ENCODE results near the gene PRKCZ. TPM values are rescaled to one million over a fixed set of nuclear protein-coding genes. Genes with fewer than 3 reads are reported as not detected.
A peak's percentile ranks its signal among the peaks of the same experiment; 100 is the strongest.

The PRKCZ gene
- total RNA-seq, 2 donors from 2014 or later, result 12.3 to 16.8 TPM

DNA sequence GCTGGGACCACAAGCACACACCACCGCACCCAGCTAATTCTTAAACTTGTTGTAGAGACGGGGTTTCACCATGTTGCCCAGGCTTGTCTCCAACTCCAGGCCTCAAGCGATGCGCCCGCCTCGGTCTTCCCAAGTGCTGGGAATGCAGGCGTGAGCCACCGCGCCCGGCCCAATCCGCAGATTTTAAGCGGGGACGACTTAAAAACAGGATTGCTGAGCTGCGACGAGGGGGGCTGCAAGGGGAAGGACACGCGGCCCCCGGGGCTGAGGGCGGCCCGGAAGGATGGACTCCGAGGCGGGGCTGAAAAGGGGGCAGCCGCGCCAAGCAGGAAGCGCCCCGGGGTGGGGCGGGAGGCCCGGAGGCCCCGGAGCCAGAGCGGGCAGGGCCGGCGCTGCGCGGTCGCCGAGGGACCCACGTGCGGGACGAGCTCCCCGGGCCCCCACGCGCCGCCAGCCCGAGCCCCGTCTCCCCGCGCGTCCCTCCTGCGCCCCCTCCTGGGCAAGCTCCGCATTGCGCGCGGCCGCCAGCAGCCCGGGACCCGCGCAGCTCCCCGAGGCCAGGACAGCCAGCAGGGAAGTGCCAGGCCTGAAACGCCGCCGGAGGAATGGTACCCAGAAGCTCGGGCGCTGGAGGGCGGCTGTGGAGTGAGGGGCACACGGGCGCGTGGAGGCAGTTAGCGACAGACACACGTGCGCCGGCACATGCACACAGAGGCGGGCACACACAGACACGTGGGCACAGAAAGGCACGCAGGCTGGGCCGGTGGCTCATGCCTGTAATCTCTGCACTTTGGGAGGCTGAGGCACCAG lies 5.5 kb upstream of the PRKCZ start:
- Mint-ChIP-seq H3K27me3 (ENCODE audit: low read depth) (peaks cover 15% of the 10 kb centered on the region), H3K4me3 (peak overlapping the region; percentile 23 to 48), H3K4me1 (ENCODE audit: low read depth) (peaks cover 29% of the 10 kb centered on the region), H3K27ac (no peak overlapping the region), H3K9me3 (no peaks in the 10 kb centered on the region), H3K36me3 (ENCODE audit: insufficient read depth in 2 of 2) (no peaks in the 10 kb centered on the region)
- DNase-seq, result peak; percentile 83 to 90
- ATAC-seq (replicated peaks in 1 of 2), result peak; percentile 73 to 77

- Mint-ChIP-seq H3K27me3 (ENCODE audit: low read depth) (peaks cover 15% of the 10 kb centered on the region), H3K4me3 (peak overlapping the region; percentile 4 to 48)
- ATAC-seq (replicated peaks in 1 of 2), result no peak
Measured at GRCh38 chr1:2045468-2046173, 4.6 kb upstream of the PRKCZ start.

DNA sequence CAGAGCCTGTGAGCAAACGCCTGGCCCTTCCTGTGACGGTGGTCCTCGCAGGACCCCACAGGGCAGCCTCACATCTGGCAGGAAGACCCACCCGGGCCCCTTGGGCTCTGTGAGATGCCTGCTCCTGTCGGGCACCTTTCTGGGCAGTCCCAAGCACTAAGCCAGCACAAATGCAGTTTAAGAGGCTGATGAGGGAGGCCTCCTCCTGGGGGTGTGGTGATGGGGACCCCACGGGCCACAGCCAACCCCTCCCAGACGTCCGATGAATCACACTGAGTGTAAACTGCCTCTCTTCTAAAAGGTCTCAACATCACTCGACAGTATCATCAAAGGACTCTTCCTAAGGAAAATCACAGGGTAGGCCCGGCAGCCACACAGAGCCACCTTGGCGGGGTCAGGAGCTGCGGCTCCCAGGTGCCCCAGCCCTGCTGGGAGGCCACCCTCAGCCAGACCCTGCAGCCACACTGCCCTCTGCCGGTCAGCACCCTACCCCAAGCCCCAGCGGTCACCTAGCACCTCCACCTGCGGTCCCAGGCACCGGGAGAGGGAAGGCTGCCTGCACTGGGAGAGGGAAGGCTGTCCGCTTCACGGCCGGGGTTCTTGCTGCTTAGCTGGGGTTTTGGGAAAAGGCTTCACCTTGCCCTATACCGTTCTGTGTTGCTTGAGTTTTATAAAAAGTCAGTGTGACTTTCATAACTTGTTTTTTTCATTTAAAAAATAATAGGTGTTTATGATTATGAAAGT lies 3.9 kb upstream of the PRKCZ start:
- H3K4me3 Mint-ChIP-seq, result no peak overlapping the region
- H3K27me3 Mint-ChIP-seq (ENCODE audit: low read depth), result peaks cover 15% of the 10 kb centered on the region
- no peak overlapping the region for H3K27ac Mint-ChIP-seq
- peak; percentile 72 to 83 for DNase-seq
- no peaks in the 10 kb centered on the region for H3K9me3 Mint-ChIP-seq
- H3K4me1 Mint-ChIP-seq (ENCODE audit: low read depth), result peaks cover 29% of the 10 kb centered on the region
- ATAC-seq (replicated peaks in 1 of 2), result peak; percentile 17
- H3K36me3 Mint-ChIP-seq (ENCODE audit: insufficient read depth in 2 of 2), result no peaks in the 10 kb centered on the region

More at GRCh38 chr1:2045468-2046173, 4.6 kb upstream of the PRKCZ start:
- H3K36me3 Mint-ChIP-seq (ENCODE audit: insufficient read depth in 2 of 2), result no peaks in the 10 kb centered on the region
- H3K9me3 Mint-ChIP-seq, result no peaks in the 10 kb centered on the region
- DNase-seq, result no peak
- peaks cover 29% of the 10 kb centered on the region for H3K4me1 Mint-ChIP-seq (ENCODE audit: low read depth)
- no peak overlapping the region for H3K27ac Mint-ChIP-seq

GRCh38 chr1:2046953-2047748 lies 3.1 kb upstream of the PRKCZ start:
- H3K9me3 Mint-ChIP-seq, result no peaks in the 10 kb centered on the region
- DNase-seq, result no peak
- H3K27me3 Mint-ChIP-seq (ENCODE audit: low read depth), result peaks cover 15% of the 10 kb centered on the region
- H3K27ac Mint-ChIP-seq, result no peak overlapping the region
- peaks cover 29% of the 10 kb centered on the region for H3K4me1 Mint-ChIP-seq (ENCODE audit: low read depth)
- no peak for ATAC-seq (replicated peaks in 1 of 2)
- no peak overlapping the region for H3K4me3 Mint-ChIP-seq
- no peaks in the 10 kb centered on the region for H3K36me3 Mint-ChIP-seq (ENCODE audit: insufficient read depth in 2 of 2)

GRCh38 chr1:2047749-2048729 lies 2.2 kb upstream of the PRKCZ start:
- Mint-ChIP-seq H3K4me1 (ENCODE audit: low read depth) (peaks cover 29% of the 10 kb centered on the region), H3K9me3 (no peaks in the 10 kb centered on the region), H3K27ac (peak overlapping the region; percentile 4), H3K27me3 (ENCODE audit: low read depth) (peaks cover 15% of the 10 kb centered on the region), H3K36me3 (ENCODE audit: insufficient read depth in 2 of 2) (no peaks in the 10 kb centered on the region), H3K4me3 (peak overlapping the region; percentile 86 to 91)
- ATAC-seq (replicated peaks in 1 of 2), result no peak
- no peak for DNase-seq

GRCh38 chr1:2049225-2049717 lies 940 bp upstream of the PRKCZ start:
- ATAC-seq (replicated peaks in 1 of 2), result no peak
- Mint-ChIP-seq H3K36me3 (ENCODE audit: insufficient read depth in 2 of 2) (no peaks in the 10 kb centered on the region), H3K9me3 (no peaks in the 10 kb centered on the region), H3K4me3 (peak overlapping the region; percentile 86 to 91), H3K4me1 (ENCODE audit: low read depth) (peaks cover 23% of the 10 kb centered on the region), H3K27me3 (ENCODE audit: low read depth) (peaks cover 15% of the 10 kb centered on the region), H3K27ac (no peak overlapping the region)
- DNase-seq, result peak; percentile 22 to 25

- no peak for ATAC-seq (replicated peaks in 1 of 2)
- no peak for DNase-seq
- peaks cover 15% of the 10 kb centered on the region for H3K27me3 Mint-ChIP-seq (ENCODE audit: low read depth)
- peaks cover 19% of the 10 kb centered on the region for H3K4me1 Mint-ChIP-seq (ENCODE audit: low read depth)
- no peaks in the 10 kb centered on the region for H3K9me3 Mint-ChIP-seq
- peak overlapping the region; percentile 49 to 76 for H3K4me3 Mint-ChIP-seq
- no peaks in the 10 kb centered on the region for H3K36me3 Mint-ChIP-seq (ENCODE audit: insufficient read depth in 2 of 2)
- H3K27ac Mint-ChIP-seq, result no peak overlapping the region
Measured at GRCh38 chr1:2050461-2050792, 216 bp downstream of the PRKCZ start.

GRCh38 chr1:2050793-2051682 lies 827 bp downstream of the PRKCZ start:
- H3K36me3 Mint-ChIP-seq (ENCODE audit: insufficient read depth in 2 of 2), result no peaks in the 10 kb centered on the region
- ATAC-seq (replicated peaks in 1 of 2) (no peak), DNase-seq (no peak)
- H3K9me3 Mint-ChIP-seq, result no peaks in the 10 kb centered on the region
- H3K4me3 Mint-ChIP-seq, result peak overlapping the region; percentile 52 to 76
- H3K27me3 Mint-ChIP-seq (ENCODE audit: low read depth), result peaks cover 15% of the 10 kb centered on the region
- H3K27ac Mint-ChIP-seq, result no peak overlapping the region
- peaks cover 14% of the 10 kb centered on the region for H3K4me1 Mint-ChIP-seq (ENCODE audit: low read depth)

- Mint-ChIP-seq H3K4me3 (peak overlapping the region; percentile 52 to 76), H3K27ac (no peak overlapping the region), H3K9me3 (no peaks in the 10 kb centered on the region), H3K4me1 (ENCODE audit: low read depth) (peaks cover 14% of the 10 kb centered on the region), H3K36me3 (ENCODE audit: insufficient read depth in 2 of 2) (no peaks in the 10 kb centered on the region), H3K27me3 (ENCODE audit: low read depth) (peaks cover 15% of the 10 kb centered on the region)
- ATAC-seq (replicated peaks in 1 of 2) (no peak), DNase-seq (no peak)
Measured at GRCh38 chr1:2052054-2052679, 2.0 kb downstream of the PRKCZ start.

GRCh38 chr1:2052756-2053155 lies 2.5 kb downstream of the PRKCZ start:
- Mint-ChIP-seq H3K27me3 (ENCODE audit: low read depth) (peaks cover 15% of the 10 kb centered on the region), H3K9me3 (no peaks in the 10 kb centered on the region), H3K4me1 (ENCODE audit: low read depth) (peaks cover 14% of the 10 kb centered on the region), H3K36me3 (ENCODE audit: insufficient read depth in 2 of 2) (no peaks in the 10 kb centered on the region), H3K27ac (no peak overlapping the region), H3K4me3 (peak overlapping the region; percentile 25 to 46)
- DNase-seq (no peak), ATAC-seq (replicated peaks in 1 of 2) (no peak)

DNA sequence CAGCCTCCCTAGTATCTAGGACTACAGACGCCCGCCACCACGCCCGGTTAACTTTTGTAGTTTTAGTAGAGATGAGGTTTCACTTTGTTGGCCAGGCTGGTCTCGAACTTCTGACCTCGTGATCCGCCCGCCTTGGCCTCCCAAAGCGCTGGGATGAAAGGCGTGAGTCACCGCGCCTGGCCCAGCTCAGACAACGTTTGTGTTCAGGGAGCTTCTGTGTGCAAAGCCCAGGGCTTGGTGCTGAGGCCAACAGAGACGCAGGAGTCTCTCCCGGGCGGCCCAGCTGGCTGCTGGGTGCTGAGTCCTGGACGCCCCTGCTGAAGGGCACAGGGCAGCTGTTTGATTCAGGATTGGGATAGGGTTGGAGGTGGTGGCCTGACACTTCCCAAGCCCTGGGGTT lies 3.0 kb downstream of the PRKCZ start:
- Mint-ChIP-seq H3K36me3 (ENCODE audit: insufficient read depth in 2 of 2) (no peaks in the 10 kb centered on the region), H3K27me3 (ENCODE audit: low read depth) (peaks cover 13% of the 10 kb centered on the region), H3K27ac (no peak overlapping the region), H3K9me3 (no peaks in the 10 kb centered on the region), H3K4me1 (ENCODE audit: low read depth) (peaks cover 13% of the 10 kb centered on the region), H3K4me3 (no peak overlapping the region)
- ATAC-seq (replicated peaks in 1 of 2), result no peak
- no peak for DNase-seq
